Middle frontal gyrus (tissue), 1 donor: ENCODE results near the gene SIGLEC9.

Experiments
- DNase-seq: peaks from one replicate; pipeline ENCODE4 v3.0.0-alpha.2; 2015; ENCODE audit warnings: low spot score; ENCODE audit errors: extremely low spot score

The SIGLEC9 gene

DNA sequence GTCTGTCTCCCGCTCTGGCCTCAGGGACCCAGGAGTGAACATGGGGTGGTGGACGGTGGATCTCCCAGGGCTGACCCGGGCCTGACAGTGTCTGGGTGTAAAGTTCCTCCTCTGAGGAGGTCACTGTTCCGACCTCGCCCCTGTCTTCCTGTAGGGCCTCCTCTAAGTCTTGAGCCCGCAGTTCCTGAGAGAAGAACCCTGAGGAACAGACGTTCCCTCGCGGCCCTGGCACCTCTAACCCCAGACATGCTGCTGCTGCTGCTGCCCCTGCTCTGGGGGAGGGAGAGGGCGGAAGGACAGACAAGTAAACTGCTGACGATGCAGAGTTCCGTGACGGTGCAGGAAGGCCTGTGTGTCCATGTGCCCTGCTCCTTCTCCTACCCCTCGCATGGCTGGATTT, at the start of gene SIGLEC9:
Gene SIGLEC9, plus strand, starts transcription at position 178 of the 400 bp plus-strand sequence. Its CDS starts 69 bp downstream, at position 247.
- DNase-seq = no peak

- DNase-seq = no peak
These were observed 48.7 kb upstream of the SIGLEC9 start for GRCh38 chr19:51075998-51076397.

GRCh38 chr19:51076631-51077213, 48.0 kb upstream of the SIGLEC9 start:
- DNase-seq = no peak

DNA sequence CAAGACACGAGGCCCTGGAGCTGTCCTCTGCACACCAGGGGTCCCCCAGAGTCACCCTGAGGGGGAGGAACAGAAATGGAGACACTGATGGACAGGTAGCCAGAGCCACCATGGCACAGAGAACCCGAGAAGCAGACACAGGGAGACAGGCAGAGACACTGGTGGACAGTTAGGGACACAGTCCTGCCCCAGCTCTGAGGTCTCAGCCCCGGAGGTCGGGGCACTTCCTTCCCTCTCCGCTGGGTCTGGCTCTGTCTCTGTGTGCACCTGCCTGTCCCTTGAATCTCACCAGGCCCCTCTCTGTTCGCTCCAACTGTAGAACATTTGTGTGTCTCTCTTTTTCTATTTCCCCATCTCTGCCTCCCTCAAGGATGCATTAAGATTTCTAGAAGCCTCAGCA, 46.6 kb upstream of the SIGLEC9 start:
- DNase-seq = no peak

- no peak for DNase-seq
These were observed 46.0 kb upstream of the SIGLEC9 start for GRCh38 chr19:51078731-51079130.

DNA sequence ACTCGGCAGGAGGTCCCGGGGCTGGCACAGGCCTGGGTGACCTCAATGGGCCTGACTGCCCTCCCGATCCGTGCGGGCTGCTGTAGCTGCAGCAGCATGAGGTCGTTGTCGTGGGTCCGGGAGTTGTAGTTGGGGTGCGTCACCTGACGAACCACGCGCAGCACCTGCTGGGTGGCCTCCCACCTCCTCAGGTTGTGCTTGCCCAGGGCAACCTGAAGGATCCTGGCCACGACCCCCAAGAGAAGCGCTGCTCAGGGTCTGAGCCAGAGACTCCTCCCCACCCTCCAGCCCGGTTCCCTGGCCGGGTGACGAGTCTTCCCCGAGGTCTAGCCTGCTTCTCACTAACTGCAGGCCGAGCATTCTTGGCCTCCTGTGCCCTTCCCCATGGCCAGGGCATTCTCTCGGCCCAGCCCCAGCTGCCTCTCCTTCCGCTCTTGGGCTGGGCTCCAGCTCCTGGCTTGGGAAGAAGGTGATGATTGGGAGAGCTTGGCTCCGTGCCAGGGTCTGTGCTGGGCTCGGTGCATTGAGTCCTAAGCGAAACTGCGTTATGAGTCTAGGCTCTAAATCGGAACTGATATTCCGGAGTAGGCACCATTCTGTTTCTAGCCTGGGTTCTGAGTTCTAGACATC, 45.1 kb upstream of the SIGLEC9 start:
- DNase-seq = no peak

DNA sequence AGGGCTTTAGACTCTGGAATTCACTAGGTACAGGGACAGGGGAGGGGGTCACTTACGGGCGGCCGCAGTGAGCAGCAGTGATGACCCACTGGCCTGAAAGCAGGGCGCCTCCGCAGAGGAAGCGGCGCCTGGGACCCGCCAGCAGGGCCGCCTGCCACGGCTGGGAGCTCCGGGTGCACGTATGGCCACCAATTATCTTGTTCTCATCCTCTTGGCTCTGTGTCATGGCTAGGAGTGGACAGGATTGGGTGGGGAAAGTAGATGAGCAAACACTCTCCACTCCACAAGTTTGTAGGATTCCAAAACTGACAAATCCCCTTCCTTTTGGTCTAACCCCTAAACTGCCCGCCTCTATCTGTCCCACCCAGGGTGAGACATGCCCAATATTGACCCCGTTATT, 43.2 kb upstream of the SIGLEC9 start:
- DNase-seq = no peak

- no peak for DNase-seq
These were observed 42.1 kb upstream of the SIGLEC9 start, which contains the start of gene KLK14 for GRCh38 chr19:51082611-51083010. KLK14 (minus strand) TSS chr19:51082887; CDS start chr19:51082614, 273 bp downstream.

- DNase-seq = no peak
These were observed 41.5 kb upstream of the SIGLEC9 start for GRCh38 chr19:51083181-51083580.

DNA sequence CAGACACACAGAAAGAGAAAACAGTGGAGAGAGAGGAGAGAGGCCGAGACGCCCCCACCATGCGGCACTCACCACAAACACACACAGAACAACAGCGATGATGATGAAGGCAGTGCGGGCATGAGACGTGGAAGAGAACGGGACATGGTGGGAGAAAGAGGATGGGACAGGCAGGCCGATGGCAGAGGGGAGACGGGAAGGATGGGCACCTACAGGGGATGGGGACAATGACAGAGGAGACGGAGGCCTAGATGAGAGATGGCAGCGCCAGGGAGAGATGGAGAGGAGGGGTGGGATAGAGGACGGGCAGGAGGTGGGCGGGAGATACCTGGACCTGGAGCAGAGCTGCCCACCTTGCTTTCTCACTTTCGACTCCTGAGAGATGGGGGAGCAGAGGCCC, 40.9 kb upstream of the SIGLEC9 start:
- no peak for DNase-seq

- DNase-seq = no peak
These were observed 40.2 kb upstream of the SIGLEC9 start for GRCh38 chr19:51084505-51084904.

GRCh38 chr19:51086153-51086850, 38.4 kb upstream of the SIGLEC9 start:
- no peak for DNase-seq

DNA sequence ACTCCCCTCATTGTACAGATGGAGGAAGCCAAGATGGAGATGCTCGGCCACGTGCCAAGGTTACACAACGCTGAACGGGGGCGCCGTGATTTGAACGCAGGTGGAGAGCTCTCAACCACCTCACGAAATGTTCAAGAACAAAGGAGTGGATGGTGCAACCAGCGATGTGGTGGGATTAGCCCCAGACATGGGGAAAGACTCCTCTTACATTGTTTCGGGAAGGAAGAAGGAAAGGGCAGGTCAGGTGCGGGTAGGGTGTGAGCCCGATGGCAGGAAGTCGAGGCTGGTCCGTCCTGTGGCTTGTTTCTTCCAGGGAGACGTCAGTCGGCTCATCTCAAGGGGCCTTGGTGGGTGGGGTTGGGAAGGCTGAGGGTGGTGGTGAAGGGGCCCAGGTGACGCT, 34.9 kb upstream of the SIGLEC9 start:
- DNase-seq = no peak

DNA sequence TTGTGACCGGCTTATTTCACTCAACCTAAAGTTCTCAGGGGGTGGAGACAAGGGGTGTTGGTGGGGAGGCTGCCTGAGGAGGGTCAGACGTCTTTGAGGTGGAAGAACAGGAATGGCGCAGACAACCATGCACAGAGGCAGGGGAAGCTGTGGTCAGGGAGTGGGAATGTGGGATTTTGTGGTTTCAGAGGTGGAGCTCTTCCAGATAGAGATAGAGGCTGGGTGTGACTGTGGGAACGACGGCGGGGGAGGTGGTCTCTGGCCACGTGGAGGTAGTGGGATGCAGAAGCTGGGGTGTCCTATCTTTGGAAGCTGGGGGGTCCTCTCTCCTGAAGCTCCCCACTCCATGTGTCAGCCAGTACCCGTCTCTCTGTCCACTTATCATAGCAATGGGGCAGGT, 34.2 kb upstream of the SIGLEC9 start:
- DNase-seq = no peak

DNA sequence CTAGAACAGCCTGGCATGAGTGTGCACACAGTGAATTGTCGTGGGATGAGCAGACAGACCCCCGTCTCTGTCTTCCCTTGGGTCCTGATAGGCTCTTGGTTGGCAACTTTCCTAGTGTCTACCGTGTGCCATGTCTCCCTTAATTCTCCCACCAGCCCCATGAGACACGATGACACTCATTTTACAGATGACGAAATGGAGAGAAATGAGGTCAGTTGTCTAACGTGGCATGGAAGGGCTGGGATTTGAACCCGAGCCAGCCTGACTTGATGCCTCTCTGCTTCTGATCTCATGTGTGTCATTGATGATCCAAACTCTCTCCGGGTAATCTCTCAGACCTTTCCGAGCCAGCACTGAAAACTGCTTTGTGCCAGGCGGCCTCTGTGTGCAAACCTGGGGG, 33.6 kb upstream of the SIGLEC9 start:
- no peak for DNase-seq

DNA sequence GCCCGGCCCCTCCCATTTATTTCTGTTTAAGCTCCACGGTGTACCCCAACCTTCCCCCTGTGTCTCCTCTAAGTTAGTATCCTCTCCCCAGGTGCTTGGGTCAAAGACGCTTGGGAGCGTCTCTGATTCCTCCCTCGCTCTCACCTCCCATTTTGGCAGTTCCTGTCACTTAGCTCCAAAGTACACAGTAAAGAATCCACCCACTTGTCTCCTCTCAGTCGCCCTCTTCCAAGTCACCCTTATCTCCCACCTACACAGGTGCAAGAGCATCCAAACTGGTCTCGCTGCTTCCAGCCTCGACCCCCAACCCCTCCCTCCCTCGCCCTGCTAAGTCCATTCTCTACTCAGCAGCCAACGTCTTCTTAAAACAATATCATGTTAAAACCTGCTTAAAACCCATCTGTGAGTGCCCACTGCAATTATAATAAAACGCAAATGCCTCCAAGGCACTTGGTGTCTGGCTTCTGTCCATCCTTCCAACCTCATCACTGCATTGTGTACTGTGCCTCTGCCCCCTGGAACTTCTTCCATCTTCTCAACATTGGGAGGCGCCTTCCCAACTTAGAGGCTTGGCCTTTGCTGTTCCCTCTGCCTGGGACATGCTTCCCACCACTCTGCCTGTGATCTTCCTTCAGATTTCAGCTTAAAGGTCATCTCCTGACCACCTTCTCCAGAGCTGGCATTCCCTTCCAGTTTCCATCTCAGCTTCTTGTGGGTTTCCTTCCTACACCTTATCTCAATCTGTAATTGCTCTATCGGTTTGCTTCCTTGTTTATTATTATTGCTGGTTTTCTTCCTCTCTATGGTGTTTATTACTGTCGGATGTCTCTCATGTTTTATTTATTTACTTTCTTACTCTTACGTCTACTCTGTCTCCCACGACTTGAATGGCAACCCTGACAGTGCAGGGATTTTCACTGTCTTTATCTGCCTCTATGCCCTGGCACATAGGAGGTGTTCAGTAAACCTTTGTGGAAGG, 32.5 kb upstream of the SIGLEC9 start:
- no peak for DNase-seq

DNA sequence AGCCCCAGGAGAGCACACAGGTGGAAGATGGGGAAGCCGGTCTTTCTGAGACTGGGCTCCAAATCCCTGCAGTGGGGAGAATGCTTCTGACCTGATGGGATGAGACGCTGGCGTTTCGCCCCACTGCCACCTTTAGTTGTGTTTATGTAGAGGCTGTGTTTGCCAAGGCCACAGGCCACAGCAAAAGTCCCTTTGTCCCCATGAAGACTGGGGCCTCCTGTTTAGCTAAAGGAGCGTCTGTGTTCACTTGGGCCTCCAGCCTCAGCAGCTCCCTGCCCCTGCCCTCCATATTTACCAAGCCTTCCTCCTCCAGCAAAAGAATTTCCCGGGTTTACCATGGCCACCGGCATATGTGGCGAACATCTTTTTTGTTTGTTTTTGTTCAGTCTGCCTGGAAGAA, 31.6 kb upstream of the SIGLEC9 start:
- DNase-seq = no peak

- DNase-seq = no peak
These were observed 31.0 kb upstream of the SIGLEC9 start for GRCh38 chr19:51093510-51094345.

GRCh38 chr19:51094696-51095279, 29.9 kb upstream of the SIGLEC9 start:
- DNase-seq = no peak

- DNase-seq = no peak
These were observed 28.1 kb upstream of the SIGLEC9 start for GRCh38 chr19:51096473-51097165.
